ENCODE results near the gene CAMK2B.
"Not testable (repeated sequence)": the region's sequence is repeated elsewhere in the genome, so short reads cannot be mapped to it uniquely, and the experiment has no call there.

The CAMK2B gene

GRCh38 chr7:44212581-44213184, 112.7 kb downstream of the CAMK2B start:
- no peak for DNase-seq

- DNase-seq = peak; percentile 33 to 56
Observed at GRCh38 chr7:44212018-44212417, 113.4 kb downstream of the CAMK2B start.

- DNase-seq = no peak
Observed at GRCh38 chr7:44211126-44211675, 114.2 kb downstream of the CAMK2B start.

GRCh38 chr7:44210107-44210506, 115.3 kb downstream of the CAMK2B start:
- DNase-seq = peak in 1 of 2 donors; percentile 23

- no peak for DNase-seq
Observed at GRCh38 chr7:44208085-44208484, 117.3 kb downstream of the CAMK2B start.

- DNase-seq = no peak
Observed at GRCh38 chr7:44206008-44206407, 119.4 kb downstream of the CAMK2B start.

- no peak for DNase-seq
Observed at GRCh38 chr7:44201813-44202212, 123.6 kb downstream of the CAMK2B start.

- DNase-seq = peak; percentile 87 to 89
Observed at GRCh38 chr7:44200699-44201461, 124.5 kb downstream of the CAMK2B start, which contains the start of gene YKT6. TSS of gene YKT6 (plus strand) at chr7:44200978. CDS start at chr7:44201136, 158 bp downstream.

- DNase-seq = not testable (repeated sequence)
Observed at GRCh38 chr7:44200163-44200562, 125.2 kb downstream of the CAMK2B start.

- DNase-seq = no peak
Observed at GRCh38 chr7:44197474-44197873, 127.9 kb downstream of the CAMK2B start.

GRCh38 chr7:44196450-44196872, 128.9 kb downstream of the CAMK2B start:
- peak in 1 of 2 donors; percentile 38 for DNase-seq

GRCh38 chr7:44195889-44196288, 129.5 kb downstream of the CAMK2B start:
- DNase-seq = no peak

GRCh38 chr7:44194562-44195145, 130.7 kb downstream of the CAMK2B start:
- DNase-seq = no peak

- no peak for DNase-seq
Observed at GRCh38 chr7:44194069-44194468, 131.3 kb downstream of the CAMK2B start.

- no peak for DNase-seq
Observed at GRCh38 chr7:44193011-44193802, 132.2 kb downstream of the CAMK2B start.

GRCh38 chr7:44191171-44191570, 134.2 kb downstream of the CAMK2B start:
- no peak for DNase-seq

GRCh38 chr7:44189993-44190872, 135.2 kb downstream of the CAMK2B start:
- no peak for DNase-seq

GRCh38 chr7:44189286-44189992, 136.0 kb downstream of the CAMK2B start, which contains the start of gene GCK:
TSS of gene GCK (minus strand) at chr7:44189439. CDS start at chr7:44188953, 486 bp downstream.
- DNase-seq = no peak

- no peak for DNase-seq
Observed at GRCh38 chr7:44188480-44189225, 136.7 kb downstream of the CAMK2B start.

Measured in hippocampal formation (tissue), 2 donors.